HTERT RPE-1 (cell line): Measurements from ENCODE around the gene RAD17.
"Not testable (repeated sequence)": the region's sequence is repeated elsewhere in the genome, so short reads cannot be mapped to it uniquely, and the experiment has no call there.

Source experiments
- in situ Hi-C: fragments of 300-500 bp; cut with MboI; formaldehyde crosslinking; loops from 4 replicates; pipeline ENCODE4 v1.14.3; 2020; ENCODE audit warnings: low sequenced_read_pairs

The RAD17 gene

GRCh38 chr5:69455428-69455988, 85.9 kb downstream of the RAD17 start:
- in situ Hi-C loops = not testable (repeated sequence)

- in situ Hi-C loops = no loop called here
Measured at GRCh38 chr5:69462170-69462569, 92.6 kb downstream of the RAD17 start.
